ENCODE measurements around the gene OR1I1.
"Not testable (repeated sequence)": the region's sequence is repeated elsewhere in the genome, so short reads cannot be mapped to it uniquely, and the experiment has no call there.

Gene OR1I1

GRCh38 chr19:15075806-15076205, 6.2 kb upstream of the OR1I1 start:
- H3K4me3 Mint-ChIP-seq, result no peak overlapping the region
- H3K9me3 Mint-ChIP-seq, result no peaks in the 10 kb centered on the region
- no peak overlapping the region for H3K27ac Mint-ChIP-seq
- H3K36me3 Mint-ChIP-seq, result no peaks in the 10 kb centered on the region
- DNase-seq, result no peak
- no peaks in the 10 kb centered on the region for H3K4me1 Mint-ChIP-seq
- CTCF ChIA-PET, result interaction anchor here (0.9 kb wide), 1 partner anchor 16 kb away, joined by 5 read pairs; no protein-coding TSS in a partner anchor
- H3K27me3 Mint-ChIP-seq, result no peaks in the 10 kb centered on the region

GRCh38 chr19:15080002-15080401, 2.0 kb upstream of the OR1I1 start:
- H3K36me3 Mint-ChIP-seq, H3K27me3 Mint-ChIP-seq, CTCF ChIA-PET, H3K4me1 Mint-ChIP-seq, H3K4me3 Mint-ChIP-seq, H3K27ac Mint-ChIP-seq, H3K9me3 Mint-ChIP-seq, DNase-seq: not testable (repeated sequence)

GRCh38 chr19:15087182-15087581, 5.2 kb downstream of the OR1I1 start:
- H3K4me1 Mint-ChIP-seq, result peaks cover 2% of the 10 kb centered on the region
- no peaks in the 10 kb centered on the region for H3K9me3 Mint-ChIP-seq
- no peaks in the 10 kb centered on the region for H3K36me3 Mint-ChIP-seq
- no peak overlapping the region for H3K4me3 Mint-ChIP-seq
- no peak overlapping the region for H3K27ac Mint-ChIP-seq
- CTCF ChIA-PET, result interaction anchor here (1.3 kb wide), 1 partner anchor 470 kb away, joined by 3 read pairs; no protein-coding TSS in a partner anchor
- H3K27me3 Mint-ChIP-seq, result peaks cover 7% of the 10 kb centered on the region
- no peak for DNase-seq

- DNase-seq, result peak; percentile 56
- H3K36me3 Mint-ChIP-seq, result no peaks in the 10 kb centered on the region
Observed at GRCh38 chr19:15091918-15092753, 10.1 kb downstream of the OR1I1 start.

GRCh38 chr19:15093001-15093400, 11.0 kb downstream of the OR1I1 start:
- H3K27me3 Mint-ChIP-seq, result no peaks in the 10 kb centered on the region
- H3K36me3 Mint-ChIP-seq, result no peaks in the 10 kb centered on the region
- H3K4me1 Mint-ChIP-seq, result peaks cover 5% of the 10 kb centered on the region
- H3K27ac Mint-ChIP-seq, result no peak overlapping the region
- no peak for DNase-seq
- H3K4me3 Mint-ChIP-seq, result no peak overlapping the region
- CTCF ChIA-PET, result interaction anchor here (0.9 to 5.6 kb wide), 6 partner anchors 9 to 463 kb away, joined by 3 to 33 read pairs (median 10); no protein-coding TSS in a partner anchor
- H3K9me3 Mint-ChIP-seq, result no peaks in the 10 kb centered on the region

More at GRCh38 chr19:15091918-15092753, 10.1 kb downstream of the OR1I1 start:
- Mint-ChIP-seq H3K27ac (no peak overlapping the region), H3K4me3 (no peak overlapping the region), H3K9me3 (no peaks in the 10 kb centered on the region), H3K4me1 (peaks cover 5% of the 10 kb centered on the region), H3K27me3 (peaks cover 2% of the 10 kb centered on the region)
- CTCF ChIA-PET, result interaction anchor here (0.6 to 5.6 kb wide), 20 partner anchors 10 to 464 kb away, joined by 3 to 33 read pairs (median 4); partner anchors contain the start of gene AKAP8L

- no peak overlapping the region for H3K4me3 Mint-ChIP-seq
- H3K4me1 Mint-ChIP-seq, result peaks cover 5% of the 10 kb centered on the region
- DNase-seq, result no peak
- H3K36me3 Mint-ChIP-seq, result no peaks in the 10 kb centered on the region
- H3K27ac Mint-ChIP-seq, result no peak overlapping the region
- peaks cover 4% of the 10 kb centered on the region for H3K27me3 Mint-ChIP-seq
- H3K9me3 Mint-ChIP-seq, result no peaks in the 10 kb centered on the region
- CTCF ChIA-PET, result no interaction called here
Observed at GRCh38 chr19:15096223-15096622, 14.2 kb downstream of the OR1I1 start.

GRCh38 chr19:15097980-15098379, 16.0 kb downstream of the OR1I1 start:
- H3K4me3 Mint-ChIP-seq, H3K36me3 Mint-ChIP-seq, DNase-seq, H3K27me3 Mint-ChIP-seq, H3K27ac Mint-ChIP-seq, H3K9me3 Mint-ChIP-seq, H3K4me1 Mint-ChIP-seq, CTCF ChIA-PET: not testable (repeated sequence)

- CTCF ChIA-PET, result interaction anchor here (0.6 to 0.8 kb wide), 2 partner anchors 9 to 253 kb away, joined by 3 to 4 read pairs; no protein-coding TSS in a partner anchor
- Mint-ChIP-seq H3K36me3 (no peaks in the 10 kb centered on the region), H3K27ac (no peak overlapping the region), H3K4me3 (no peak overlapping the region), H3K27me3 (peaks cover 4% of the 10 kb centered on the region), H3K9me3 (peaks cover 7% of the 10 kb centered on the region), H3K4me1 (no peaks in the 10 kb centered on the region)
- no peak for DNase-seq
Observed at GRCh38 chr19:15098460-15098859, 16.4 kb downstream of the OR1I1 start.

- Mint-ChIP-seq H3K4me3 (no peak overlapping the region), H3K36me3 (no peaks in the 10 kb centered on the region), H3K9me3 (peaks cover 11% of the 10 kb centered on the region), H3K4me1 (no peaks in the 10 kb centered on the region), H3K27me3 (peaks cover 4% of the 10 kb centered on the region), H3K27ac (no peak overlapping the region)
- no peak for DNase-seq
- CTCF ChIA-PET, result interaction anchor here (0.6 to 4.8 kb wide), 3 partner anchors 9 to 253 kb away, joined by 3 to 76 read pairs (median 4); no protein-coding TSS in a partner anchor
Observed at GRCh38 chr19:15099017-15099582, 17.1 kb downstream of the OR1I1 start.

- peaks cover 22% of the 10 kb centered on the region for H3K27me3 Mint-ChIP-seq
- H3K4me3 Mint-ChIP-seq, result no peak overlapping the region
- no peak overlapping the region for H3K27ac Mint-ChIP-seq
- H3K4me1 Mint-ChIP-seq, result peaks cover 3% of the 10 kb centered on the region
- peak; percentile 76 for DNase-seq
- peaks cover 22% of the 10 kb centered on the region for H3K9me3 Mint-ChIP-seq
- no peaks in the 10 kb centered on the region for H3K36me3 Mint-ChIP-seq
- CTCF ChIA-PET, result interaction anchor here (1.2 to 4.8 kb wide), 14 partner anchors 11 to 455 kb away, joined by 3 to 76 read pairs (median 6); no protein-coding TSS in a partner anchor
Observed at GRCh38 chr19:15101479-15102082, 19.6 kb downstream of the OR1I1 start.

- peaks cover 22% of the 10 kb centered on the region for H3K9me3 Mint-ChIP-seq
- DNase-seq, result no peak
- peaks cover 46% of the 10 kb centered on the region for H3K27me3 Mint-ChIP-seq
- no peaks in the 10 kb centered on the region for H3K36me3 Mint-ChIP-seq
- H3K27ac Mint-ChIP-seq, result no peak overlapping the region
- peaks cover 12% of the 10 kb centered on the region for H3K4me1 Mint-ChIP-seq
- CTCF ChIA-PET, result interaction anchor here (4.8 kb wide), 1 partner anchor 48 kb away, joined by 76 read pairs; no protein-coding TSS in a partner anchor
- no peak overlapping the region for H3K4me3 Mint-ChIP-seq
Observed at GRCh38 chr19:15104003-15104402, 22.0 kb downstream of the OR1I1 start.

GRCh38 chr19:15104411-15104810, 22.4 kb downstream of the OR1I1 start:
- DNase-seq, result no peak
- Mint-ChIP-seq H3K36me3 (no peaks in the 10 kb centered on the region), H3K27ac (no peak overlapping the region), H3K4me1 (peaks cover 12% of the 10 kb centered on the region), H3K27me3 (peaks cover 46% of the 10 kb centered on the region), H3K9me3 (peaks cover 22% of the 10 kb centered on the region), H3K4me3 (no peak overlapping the region)
- CTCF ChIA-PET, result interaction anchor here (4.8 kb wide), 1 partner anchor 48 kb away, joined by 76 read pairs; no protein-coding TSS in a partner anchor

- CTCF ChIA-PET, result interaction anchor here (0.7 kb wide), 1 partner anchor 52 kb away, joined by 3 read pairs; no protein-coding TSS in a partner anchor
- Mint-ChIP-seq H3K27ac (no peak overlapping the region), H3K9me3 (peaks cover 22% of the 10 kb centered on the region), H3K4me1 (peaks cover 12% of the 10 kb centered on the region), H3K27me3 (peaks cover 48% of the 10 kb centered on the region), H3K36me3 (no peaks in the 10 kb centered on the region), H3K4me3 (no peak overlapping the region)
- no peak for DNase-seq
Observed at GRCh38 chr19:15105044-15105443, 23.0 kb downstream of the OR1I1 start.

Measured in activated naive CD4-positive, alpha-beta T cell treated with anti-CD3 and anti-CD28 coated beads, Interleukin-2, amount 10 ng/mL, durations not matched to agents 7 days and 5 days (primary cell).